HG02981 (cell line): ENCODE results near the gene ACD.
A peak's percentile ranks its signal among the peaks of the same experiment; 100 is the strongest.

ENCODE experiments used
- ATAC-seq: cut with Tn5 transposase; IDR thresholded peaks from one replicate; pipeline ENCODE4 v1.9.1; 2021; ENCODE audit warnings: mild to moderate bottlenecking, moderate library complexity; ENCODE audit not compliant: unreplicated experiment

Gene ACD

DNA sequence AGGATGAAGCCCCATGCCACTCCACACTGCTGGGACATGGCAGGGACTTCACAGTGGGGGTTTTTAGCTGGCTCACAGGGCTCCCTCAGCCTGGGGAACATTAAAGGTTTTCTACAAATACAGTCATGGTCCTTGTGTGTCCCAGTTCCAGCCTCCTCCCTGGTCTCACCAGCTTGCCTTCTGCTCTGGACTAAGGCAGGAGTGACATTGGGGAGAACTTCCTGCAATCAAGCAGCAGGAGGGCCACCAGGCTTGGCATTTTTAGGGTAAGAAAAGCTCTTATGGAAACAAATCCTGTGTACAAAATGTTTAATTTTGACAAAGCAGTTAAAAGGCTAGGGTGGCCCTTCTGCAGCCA, 2.6 kb upstream of the ACD start:
- no peak for ATAC-seq

DNA sequence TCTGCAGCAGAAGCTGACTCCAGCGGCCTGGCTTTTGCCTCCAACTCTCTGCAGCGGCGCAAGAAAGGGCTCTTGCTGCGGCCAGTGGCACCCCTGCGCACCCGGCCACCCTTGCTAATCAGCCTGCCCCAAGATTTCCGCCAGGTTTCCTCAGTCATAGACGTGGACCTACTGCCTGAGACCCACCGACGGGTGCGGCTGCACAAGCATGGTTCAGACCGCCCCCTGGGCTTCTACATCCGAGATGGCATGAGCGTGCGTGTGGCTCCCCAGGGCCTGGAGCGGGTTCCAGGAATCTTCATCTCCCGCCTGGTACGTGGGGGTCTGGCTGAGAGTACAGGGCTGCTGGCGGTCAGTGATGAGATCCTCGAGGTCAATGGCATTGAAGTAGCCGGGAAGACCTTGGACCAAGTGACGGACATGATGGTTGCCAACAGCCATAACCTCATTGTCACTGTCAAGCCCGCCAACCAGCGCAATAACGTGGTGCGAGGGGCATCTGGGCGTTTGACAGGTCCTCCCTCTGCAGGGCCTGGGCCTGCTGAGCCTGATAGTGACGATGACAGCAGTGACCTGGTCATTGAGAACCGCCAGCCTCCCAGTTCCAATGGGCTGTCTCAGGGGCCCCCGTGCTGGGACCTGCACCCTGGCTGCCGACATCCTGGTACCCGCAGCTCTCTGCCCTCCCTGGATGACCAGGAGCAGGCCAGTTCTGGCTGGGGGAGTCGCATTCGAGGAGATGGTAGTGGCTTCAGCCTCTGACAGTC, 2.0 kb upstream of the ACD start:
- ATAC-seq, result no peak

GRCh38 chr16:67661101-67661761, 1.2 kb upstream of the ACD start:
- ATAC-seq, result no peak

DNA sequence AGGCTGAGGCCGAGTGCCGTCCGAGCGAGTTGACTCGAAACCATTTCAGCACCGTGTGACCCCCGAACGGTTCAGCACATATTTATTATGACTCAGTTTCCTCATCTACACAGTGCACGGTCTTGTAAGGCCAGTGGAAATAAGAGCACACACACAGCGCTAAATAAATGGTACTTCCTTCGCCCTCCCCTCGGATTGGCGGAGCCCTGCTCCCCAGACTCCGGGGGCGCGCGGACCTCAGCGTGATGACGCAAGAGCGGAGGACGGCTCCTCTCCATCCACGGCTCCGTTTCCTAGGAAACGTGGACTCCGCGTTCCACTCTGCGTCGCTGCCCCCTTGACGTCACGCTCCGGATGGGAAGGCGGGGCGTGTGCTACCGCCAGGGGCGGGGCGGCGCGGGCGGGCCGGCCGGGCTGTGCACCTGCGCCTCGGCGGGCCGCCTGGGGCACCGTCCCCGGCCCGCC, 536 bp upstream of the ACD start, which contains the start of gene PARD6A:
PARD6A (plus strand) TSS at position 397 of the 465 bp plus-strand sequence. CDS start 79 bp downstream, outside the sequence.
- ATAC-seq, result peak; percentile 68

DNA sequence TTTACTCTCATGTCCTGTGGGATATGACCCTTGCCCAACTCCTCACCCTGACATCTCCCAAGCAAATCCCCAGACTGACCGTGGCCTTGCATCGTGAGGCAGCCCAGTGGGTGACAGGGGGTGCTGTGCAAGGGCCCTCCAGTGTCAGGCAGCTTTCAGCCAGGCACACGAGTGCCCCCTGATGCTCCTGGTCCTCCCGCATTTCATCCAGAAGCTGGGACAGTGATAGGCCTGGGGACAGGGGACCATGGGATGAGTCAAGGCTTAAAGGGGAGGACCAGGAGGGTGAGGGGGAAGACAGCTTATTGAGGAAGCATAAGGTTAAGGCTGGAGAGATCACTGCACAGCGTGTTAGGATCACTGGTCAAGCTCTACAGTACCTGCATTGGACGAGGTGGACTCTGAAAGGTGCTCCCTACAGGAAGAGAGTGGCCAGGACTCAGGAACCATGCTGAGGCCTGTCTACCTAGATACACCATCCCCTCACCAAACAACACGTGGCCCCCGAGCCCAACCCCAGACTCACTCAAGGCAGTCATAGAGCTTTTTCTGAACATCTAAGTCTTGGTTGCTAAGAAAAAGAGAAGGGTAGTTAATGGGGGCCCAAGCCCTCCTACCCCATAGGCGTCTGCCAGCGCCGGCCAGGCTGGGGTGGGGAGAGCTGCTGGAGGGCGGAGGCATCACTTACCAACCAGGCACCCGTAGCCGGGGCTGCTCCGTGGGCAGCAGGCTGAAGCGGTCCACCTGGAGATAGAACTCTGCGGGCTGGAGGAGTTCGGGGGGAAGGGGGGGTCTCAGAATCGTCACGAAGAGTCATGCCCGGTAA, 998 bp downstream of the ACD start:
- no peak for ATAC-seq

DNA sequence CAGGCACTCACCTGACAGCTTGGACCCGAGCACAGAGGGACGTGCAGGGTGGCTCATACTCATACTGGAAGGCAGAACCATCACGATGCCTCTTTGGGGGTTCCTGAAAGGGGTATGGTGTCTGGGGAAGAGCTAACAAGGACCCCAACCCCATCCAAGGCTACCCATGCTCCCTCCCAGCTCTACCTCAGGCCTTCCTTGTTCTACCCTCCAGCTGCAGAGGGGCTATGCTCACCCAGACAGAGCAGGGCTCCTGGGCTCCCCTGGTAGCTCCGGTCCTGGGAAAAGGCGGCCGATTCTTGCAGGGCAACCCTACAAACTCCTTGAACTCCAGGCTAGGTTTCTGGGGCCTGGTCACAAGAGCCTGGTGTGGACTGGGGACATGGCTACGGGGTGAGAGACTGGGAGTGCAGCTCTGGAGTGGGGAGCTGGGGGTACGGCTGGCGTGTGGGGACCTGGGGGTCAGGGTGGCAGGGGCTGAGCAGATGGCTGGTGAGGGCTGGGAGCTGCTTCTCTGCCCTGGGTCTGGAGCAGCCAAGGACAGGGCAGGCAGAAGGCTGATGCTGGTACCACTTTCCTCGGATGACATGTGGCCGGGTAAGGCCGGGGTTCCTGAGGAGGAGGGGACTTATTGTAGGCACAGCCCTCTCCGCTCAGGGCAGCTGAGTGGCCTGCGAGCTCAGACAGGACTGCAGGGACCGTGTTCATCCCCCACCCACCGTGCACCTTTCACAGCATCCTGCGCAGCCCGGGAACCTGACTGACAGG, 2.1 kb downstream of the ACD start:
- ATAC-seq, result no peak

DNA sequence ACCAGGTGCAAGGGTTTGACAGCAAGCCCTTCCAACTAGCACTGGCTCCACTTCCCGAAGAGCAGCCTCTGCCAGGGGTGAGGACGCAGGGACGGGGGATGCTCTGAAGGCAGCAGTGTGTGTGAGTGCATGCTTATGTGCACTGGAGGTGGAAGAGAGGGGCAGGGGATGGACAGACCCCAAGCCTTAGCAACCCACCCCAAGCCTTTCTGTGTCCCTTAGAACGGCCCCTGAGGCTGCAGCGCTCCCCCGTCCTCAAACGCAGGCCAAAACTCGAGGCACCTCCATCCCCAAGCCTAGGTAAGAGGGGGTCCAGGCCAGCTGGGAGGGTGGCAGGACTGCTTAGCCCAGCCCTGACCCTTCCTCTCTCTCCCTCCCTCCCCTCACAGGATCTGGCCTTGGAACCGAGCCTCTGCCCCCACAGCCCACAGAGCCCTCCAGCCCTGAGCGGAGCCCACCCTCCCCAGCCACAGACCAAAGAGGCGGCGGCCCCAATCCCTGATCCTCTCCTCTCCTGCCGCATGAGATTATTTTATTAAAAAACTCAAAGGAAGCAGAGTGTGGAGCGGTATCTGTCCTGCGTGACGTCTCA, 2.9 kb downstream of the ACD start:
- no peak for ATAC-seq

- no peak for ATAC-seq
Measured at GRCh38 chr16:67656344-67657016, 3.6 kb downstream of the ACD start.

- ATAC-seq, result no peak
Measured at GRCh38 chr16:67655363-67655762, 4.7 kb downstream of the ACD start.

- no peak for ATAC-seq
Measured at GRCh38 chr16:67654403-67654911, 5.6 kb downstream of the ACD start.

- ATAC-seq, result no peak
Measured at GRCh38 chr16:67653789-67654402, 6.2 kb downstream of the ACD start.

DNA sequence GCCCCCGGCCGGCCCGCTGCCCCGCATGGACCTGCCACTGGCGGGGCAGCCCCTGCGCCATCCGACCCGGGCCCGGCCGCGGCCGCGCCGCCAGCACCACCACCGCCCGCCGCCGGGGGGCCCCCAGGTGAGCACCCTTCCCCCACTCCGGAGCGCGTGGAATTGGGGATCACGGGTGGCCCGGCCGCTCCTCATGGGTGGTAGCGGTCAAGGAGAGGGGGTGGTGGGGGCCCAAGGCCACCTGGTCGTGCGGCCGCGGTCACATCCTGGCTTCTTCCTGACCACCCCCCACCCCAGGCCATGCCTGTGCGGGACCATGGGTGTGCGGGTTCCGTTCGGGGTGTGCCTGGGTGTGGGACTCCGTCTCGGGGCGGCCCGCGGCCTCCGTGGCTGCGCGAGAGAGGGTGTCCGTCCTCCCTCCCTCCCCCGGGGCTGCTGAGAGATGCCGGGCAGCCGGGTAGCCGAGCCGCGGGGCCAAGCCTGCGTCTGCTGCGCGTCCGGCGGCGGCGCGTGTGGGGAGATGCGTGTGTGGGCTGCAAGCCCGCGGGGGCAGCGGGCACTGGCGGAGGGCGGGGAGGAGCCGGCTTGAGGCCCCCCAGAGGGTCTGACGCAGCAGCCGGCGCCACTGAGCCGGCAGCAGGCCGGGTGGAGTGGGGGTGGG, 6.8 kb downstream of the ACD start:
- ATAC-seq, result no peak

GRCh38 chr16:67652578-67653127, 7.4 kb downstream of the ACD start:
- no peak for ATAC-seq

- no peak for ATAC-seq
Measured at GRCh38 chr16:67651847-67652246, 8.2 kb downstream of the ACD start.

- ATAC-seq, result no peak
Measured at GRCh38 chr16:67651039-67651438, 9.0 kb downstream of the ACD start.

DNA sequence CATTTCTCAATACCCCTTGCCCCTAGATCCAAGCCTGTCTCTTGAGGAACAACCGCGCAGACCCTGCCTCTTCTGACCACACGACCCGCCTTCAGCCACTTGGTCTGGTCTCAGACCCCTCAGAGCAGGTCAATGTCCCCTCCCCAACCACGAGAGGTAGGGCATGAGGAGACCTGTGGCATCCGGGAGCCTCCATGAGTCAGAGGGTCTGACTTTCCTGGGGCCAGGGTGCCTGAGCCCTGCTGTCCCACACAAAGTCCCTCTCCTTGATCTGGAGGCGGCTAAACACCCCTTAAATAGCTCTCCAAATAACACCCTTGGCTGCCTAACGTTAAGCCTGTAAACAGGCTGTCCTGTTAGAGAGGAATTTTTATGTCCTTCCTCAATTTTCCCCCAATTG, 10.0 kb downstream of the ACD start:
- no peak for ATAC-seq

DNA sequence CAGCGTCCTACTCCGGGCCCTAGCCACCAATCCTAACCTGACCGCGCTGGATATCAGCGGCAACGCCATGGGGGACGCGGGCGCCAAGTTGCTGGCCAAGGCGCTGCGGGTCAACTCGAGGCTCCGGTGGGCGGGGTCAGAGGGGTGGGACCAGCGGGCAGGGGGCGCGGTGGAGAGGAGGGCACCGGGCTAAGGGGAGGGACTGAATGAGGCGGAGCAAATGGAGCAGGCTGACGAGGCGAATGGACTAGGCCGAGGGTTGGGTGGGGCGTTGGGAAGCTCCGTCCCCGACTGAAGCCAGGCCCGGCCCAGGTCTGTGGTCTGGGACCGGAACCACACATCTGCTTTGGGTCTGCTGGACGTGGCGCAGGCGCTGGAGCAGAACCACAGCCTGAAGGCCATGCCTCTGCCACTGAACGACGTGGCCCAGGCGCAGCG, 10.5 kb downstream of the ACD start:
- ATAC-seq, result no peak

- no peak for ATAC-seq
Measured at GRCh38 chr16:67648764-67649407, 11.2 kb downstream of the ACD start.
